ENCODE data around the gene DNAAF5.

DNA sequence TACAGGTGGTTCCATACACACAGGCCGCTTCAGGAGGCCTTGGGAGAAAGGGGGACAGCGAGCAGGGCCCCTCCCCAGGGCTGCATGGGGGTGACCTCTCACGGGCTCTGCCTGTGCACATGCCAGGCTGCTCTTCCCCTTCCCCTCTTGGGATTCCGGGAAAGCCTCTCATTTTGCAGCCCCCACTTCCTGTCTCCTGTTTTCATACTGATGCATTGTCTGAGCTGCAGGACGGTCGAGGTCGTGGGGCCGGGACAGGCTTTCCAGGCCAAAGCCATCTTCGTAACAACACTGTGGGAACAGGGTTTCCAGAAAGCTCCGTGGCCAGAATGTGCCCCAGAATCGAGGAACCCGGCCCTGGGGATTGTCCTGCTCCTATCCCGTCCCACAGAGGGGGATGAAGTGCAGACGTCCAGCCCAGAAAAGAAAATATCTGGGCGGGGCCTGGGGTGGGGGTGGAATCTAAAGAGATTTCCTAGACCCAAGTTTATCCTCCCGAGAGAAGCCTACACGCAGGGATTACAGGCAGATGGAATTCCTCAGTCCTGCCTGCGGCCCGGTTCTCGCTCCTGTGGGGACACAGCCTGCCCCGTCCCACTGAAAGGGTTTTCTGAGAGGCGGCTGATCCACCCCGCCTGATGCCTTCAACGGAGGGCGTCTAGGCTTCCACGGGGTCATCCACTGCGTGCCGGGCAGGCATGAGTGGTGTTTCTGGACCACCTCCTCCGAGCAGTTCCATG is 29.5 kb upstream of the DNAAF5 start:
- no peak for TF ChIP-seq CTCF (IDR thresholded peaks at IDR 0.05)
- no peak for TF ChIP-seq EP300 (IDR thresholded peaks at IDR 0.05)
- no peak for TF ChIP-seq POLR2AphosphoS5 (IDR thresholded peaks at IDR 0.05)
- TF ChIP-seq POLR2A (IDR thresholded peaks at IDR 0.05) = no peak
